NCI-H1930 (cell line): ENCODE data around the gene CCL7.

Source experiments
- DNase-seq, 2 experiments: peaks; one replicate each; lab custom pipeline; 2025; lab: John Stamatoyannopoulos, UW

The CCL7 gene

GRCh38 chr17:34287875-34288274 is 17.9 kb downstream of the CCL7 start:
- DNase-seq = no peak

DNA sequence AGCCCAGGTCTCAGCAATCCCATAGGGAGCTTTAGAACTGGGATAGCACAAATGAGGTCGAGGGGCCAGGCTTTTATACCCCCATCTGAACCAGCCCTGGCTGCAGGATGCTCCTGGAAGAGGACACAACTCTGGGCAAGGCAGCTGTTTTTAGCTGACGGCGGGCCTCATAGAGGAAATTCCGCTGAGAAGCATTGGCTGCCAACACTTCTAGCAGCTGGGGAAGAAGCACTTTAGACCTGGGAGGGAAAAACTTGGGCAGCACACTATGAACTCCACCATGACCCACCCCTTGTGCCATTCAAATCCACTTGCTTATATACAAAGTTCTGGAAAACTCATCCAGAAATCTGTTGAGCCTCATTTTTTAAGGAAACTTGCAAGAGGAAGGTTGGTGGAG is 20.6 kb downstream of the CCL7 start:
- no peak for DNase-seq

DNA sequence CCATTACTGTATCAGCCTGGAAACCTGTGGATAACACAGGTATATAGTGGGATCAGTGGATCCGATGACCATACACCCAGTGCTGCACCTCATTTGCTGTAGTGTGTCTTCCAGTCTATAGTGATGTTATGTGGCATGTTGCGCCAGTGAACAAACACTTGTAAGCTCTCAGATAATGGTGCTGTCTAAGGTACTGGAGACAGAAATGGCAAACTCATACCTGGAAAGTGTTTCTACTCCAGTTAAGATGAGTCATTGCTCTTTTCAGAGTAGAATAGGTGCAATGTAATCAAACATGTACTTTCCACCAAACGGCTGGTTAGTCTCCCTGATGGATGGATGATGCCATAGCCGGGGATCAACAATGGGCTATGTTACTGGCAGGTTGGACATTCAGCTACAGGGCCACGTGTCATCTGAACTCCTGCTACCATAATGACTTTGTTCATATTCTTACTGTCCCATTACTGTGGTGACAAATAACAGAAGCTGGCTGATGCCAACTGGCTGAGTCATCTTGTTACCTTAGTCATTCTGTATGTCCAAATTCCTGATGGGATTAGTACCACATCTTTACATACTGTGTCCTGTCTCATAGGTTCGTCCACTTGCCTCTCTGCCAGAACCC is 21.8 kb downstream of the CCL7 start:
- DNase-seq = no peak

DNA sequence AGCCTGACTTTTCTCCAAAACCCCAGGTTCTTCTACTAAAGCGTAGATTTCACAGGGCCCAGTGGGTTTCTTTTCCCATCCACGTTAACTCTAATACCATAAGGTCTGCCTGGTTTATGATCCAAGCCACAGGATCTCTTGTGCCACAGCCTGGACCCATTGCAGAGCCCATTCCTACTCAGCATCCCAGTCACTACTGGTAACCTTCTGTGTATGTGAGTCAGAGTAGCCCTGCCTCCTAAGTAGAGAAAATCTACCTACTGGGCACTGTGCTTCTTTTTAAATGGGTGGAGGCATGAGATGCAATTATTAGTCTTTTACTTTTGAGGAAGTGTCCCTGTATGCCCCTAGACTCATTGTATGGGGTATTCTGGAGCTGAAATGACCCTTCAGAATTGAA is 29.0 kb downstream of the CCL7 start:
- no peak for DNase-seq

- no peak for DNase-seq
Measured at GRCh38 chr17:34299956-34300577, 30.0 kb downstream of the CCL7 start.

DNA sequence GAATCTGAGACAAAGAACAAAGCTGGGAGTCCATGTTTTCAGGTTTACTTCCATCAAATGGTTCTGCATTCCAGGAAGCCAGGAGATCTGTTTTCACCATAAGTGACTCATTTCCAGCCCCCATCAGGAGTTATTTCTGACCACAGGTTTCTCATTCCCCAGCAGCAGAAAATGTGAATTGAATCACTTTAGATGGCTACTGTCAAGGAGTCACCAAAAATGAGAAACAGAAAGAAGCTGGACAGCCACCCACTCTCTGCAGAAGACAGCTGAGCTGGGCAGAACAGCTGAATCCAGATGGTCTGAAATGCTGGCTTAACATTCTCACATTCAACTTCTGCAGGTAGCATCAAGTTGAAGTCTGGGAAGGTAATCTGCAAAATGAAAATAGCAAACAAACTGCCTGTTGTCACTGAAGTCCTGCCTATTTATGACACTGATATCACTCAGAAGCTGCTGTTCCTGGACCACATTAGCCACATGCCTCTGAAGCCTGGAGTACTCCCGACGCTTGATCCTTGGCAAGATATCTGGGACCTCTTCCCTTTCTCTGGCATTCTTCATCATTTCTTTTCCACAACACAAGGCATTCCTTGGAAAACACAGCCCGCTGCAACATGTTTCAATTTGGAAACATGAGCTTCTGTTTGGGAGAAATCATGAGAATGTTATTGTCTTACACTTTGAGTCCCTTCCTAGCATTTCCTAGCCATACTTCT is 30.8 kb downstream of the CCL7 start:
- no peak for DNase-seq

GRCh38 chr17:34301986-34302385 is 32.0 kb downstream of the CCL7 start:
- no peak for DNase-seq

GRCh38 chr17:34302636-34303035 is 32.6 kb downstream of the CCL7 start:
- no peak for DNase-seq

DNA sequence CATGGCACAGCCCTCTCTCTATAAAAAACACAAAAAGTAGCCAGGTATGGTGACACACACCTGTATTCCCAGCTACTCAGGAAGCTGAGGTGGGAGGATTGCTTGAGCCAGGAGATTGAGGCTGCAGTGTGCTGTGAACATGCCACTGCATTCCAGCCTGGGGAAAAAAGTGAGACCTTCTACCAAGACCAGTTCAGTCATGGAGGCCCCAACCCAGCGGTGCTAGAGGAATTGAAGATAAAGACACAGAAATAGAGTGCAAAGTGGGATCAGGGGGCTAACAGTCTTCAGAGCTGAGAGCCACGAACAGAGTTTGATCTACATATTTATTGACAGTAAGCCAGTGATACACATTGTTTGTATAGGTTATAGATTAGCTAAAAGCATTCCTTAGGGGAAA is 33.6 kb downstream of the CCL7 start:
- no peak for DNase-seq

GRCh38 chr17:34305061-34305460 is 35.0 kb downstream of the CCL7 start:
- DNase-seq = no peak

DNA sequence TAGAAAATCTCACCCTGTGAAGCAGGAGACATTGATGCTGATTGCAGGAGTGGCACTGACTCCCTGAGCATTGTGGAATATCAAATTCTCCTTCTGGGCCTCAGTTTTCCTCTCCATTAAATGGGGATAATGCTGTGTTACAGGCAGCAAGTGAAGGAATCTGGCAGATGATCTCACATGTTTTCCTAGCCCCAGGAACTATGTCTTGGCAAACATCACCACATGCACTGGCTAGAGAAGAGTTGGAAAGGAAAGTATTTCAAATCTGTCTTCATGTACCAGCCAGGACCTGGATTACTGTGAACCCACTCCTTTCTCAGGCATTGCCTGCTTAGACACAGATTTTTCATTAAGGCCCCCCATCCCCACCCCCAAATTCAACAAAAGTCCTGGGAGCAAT is 35.6 kb downstream of the CCL7 start:
- DNase-seq = no peak

- no peak for DNase-seq
Measured at GRCh38 chr17:34306466-34306865, 36.4 kb downstream of the CCL7 start.

DNA sequence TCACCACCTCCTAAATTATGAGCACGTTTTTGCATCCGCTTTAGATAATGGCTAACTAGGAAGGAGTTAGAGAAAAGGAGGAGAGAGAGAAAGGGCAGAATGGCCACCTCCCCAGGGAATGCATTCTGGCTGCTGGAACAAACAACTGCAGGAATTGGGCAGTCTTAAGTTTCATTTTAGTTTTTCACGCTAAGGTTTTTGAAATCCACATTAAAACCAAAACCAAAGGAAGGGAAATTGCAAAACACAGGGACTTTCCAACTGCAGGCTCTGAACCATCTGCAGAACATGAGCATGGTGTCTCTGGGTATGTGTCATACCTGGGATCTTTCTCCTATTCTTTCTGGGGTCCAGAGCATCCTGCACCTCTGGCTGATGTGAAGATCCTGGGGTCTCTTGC is 37.1 kb downstream of the CCL7 start:
- DNase-seq = no peak

DNA sequence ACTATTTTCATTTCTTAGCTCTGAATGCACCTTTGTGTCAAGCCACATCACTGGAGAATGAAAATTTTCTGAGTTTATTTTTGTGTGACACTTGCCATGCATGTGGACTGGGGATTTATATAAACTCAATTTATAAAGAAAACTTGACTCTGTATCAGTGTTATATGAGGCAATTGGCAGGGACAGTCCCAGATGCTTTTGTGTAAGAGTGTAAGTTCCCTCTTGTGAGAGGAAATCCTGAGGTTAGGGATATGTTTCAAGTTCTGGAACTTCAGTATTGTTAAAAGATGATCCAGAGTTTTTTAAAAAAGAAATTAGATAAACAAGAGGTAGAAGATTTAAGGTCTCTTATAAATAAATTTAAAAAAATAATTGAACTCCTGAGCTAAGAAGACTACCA is 38.4 kb downstream of the CCL7 start:
- DNase-seq = no peak

DNA sequence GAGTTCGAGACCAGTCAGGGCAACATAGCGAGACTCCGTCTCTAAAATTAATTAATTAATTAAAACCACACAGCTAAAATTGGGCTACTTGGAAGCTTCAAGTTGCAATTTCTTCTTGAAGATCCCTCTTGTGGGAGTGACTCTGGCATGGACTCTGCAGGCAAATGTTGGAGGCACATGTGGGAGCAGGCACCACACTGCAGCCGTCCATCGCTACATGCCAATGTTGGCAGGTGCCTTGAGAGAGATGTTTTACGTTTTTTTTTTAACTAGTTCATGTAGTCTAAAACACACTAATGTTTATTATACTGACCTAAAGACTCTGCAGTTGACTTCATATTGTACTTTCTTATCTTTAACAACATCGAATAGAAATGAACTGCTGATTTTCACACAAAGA is 41.3 kb downstream of the CCL7 start:
- no peak for DNase-seq

- DNase-seq = no peak
Measured at GRCh38 chr17:34312080-34312479, 42.1 kb downstream of the CCL7 start.

DNA sequence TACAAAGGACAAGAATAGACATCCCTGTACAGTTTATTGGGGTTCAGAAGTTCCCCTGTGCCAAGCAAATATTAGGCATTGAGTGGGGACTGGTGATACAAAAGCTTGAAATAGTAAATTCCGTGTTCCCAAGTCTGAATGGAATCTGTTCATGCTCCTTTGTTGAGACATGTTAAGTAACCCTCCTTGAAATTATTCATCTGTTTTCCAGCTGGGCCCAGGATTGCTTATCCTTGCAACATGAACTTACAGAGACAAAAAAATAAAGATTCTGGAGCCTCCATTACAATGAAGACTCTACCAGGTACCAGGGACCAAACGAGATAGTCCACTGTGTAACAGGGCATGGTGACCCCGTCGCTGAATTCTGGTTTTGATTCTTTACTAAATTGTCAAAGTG is 43.1 kb downstream of the CCL7 start:
- no peak for DNase-seq

GRCh38 chr17:34314279-34314678 is 44.3 kb downstream of the CCL7 start:
- no peak for DNase-seq

- DNase-seq = no peak
Measured at GRCh38 chr17:34318474-34318873, 48.5 kb downstream of the CCL7 start.

- no peak for DNase-seq
Measured at GRCh38 chr17:34319039-34319483, 49.0 kb downstream of the CCL7 start, which contains the start of gene CCL8. TSS of gene CCL8 (plus strand) at chr17:34319435. CDS start at chr17:34319502, 67 bp downstream.
